ENCODE results near the gene HSPB1. TPM values are rescaled to one million over a fixed set of nuclear protein-coding genes. Genes with fewer than 3 reads are reported as not detected.

The HSPB1 gene
- total and polyA plus RNA-seq, 2 of the 13 experiments (the other 11 are each of a cell fraction or from before 2014, with no cell fraction given): 21.0 to 38.6 TPM

DNA sequence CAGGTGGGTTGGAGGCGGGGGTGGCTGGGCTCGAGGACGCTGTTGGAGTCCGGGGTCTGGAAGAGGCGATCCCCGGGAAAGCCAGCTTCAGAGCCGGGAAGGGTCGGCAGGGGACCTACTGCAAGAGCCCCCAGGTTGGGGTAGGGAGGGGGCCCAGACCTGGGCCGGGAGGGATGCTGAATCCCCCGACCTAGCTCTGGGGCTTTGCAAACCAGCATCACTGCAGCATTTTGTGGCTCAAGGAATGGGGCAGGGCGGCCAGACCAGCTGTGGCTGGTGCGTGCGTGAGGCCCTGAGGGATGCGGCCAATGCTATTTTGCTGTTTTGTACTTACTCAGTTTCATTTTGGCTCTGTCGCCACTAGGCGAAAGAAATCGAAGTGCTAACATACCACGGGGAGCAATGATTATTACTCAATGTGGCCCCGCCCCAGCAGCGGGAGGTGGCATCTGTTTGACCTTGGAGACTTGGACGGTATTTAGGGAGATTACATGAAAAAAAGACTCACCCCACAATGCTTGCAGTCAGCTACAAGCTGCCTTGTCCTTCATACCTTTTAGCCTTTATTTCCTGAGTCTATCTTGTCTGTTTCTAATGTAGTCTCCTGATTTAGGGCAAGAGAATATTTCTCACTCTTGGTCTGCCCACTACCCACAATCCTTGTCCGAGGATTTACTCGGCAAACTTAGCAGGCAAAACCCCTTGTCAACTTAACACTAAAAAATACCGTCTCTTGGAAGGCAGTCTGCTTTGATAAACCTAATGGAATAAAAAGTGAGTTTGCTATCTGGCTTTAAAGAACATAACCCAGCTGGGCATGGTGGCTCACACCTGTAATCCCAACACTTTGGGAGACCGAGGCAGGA is 16.2 kb downstream of the HSPB1 start (continued):
- TF ChIP-seq, protein P1, sequence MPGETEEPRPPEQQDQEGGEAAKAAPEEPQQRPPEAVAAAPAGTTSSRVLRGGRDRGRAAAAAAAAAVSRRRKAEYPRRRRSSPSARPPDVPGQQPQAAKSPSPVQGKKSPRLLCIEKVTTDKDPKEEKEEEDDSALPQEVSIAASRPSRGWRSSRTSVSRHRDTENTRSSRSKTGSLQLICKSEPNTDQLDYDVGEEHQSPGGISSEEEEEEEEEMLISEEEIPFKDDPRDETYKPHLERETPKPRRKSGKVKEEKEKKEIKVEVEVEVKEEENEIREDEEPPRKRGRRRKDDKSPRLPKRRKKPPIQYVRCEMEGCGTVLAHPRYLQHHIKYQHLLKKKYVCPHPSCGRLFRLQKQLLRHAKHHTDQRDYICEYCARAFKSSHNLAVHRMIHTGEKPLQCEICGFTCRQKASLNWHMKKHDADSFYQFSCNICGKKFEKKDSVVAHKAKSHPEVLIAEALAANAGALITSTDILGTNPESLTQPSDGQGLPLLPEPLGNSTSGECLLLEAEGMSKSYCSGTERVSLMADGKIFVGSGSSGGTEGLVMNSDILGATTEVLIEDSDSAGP (CRISPR knock-in tag; IDR thresholded peaks at IDR 0.05; ENCODE audit: borderline replicate concordance): peak; percentile 48; the same call in 1 of the 2 replicates
- 0 out of 2 replicates have a peak, but pooled peaks have one; percentile 23 for TF ChIP-seq ZNF598 (CRISPR knock-in tag; IDR thresholded peaks at IDR 0.05; ENCODE audit: borderline replicate concordance)
- TF ChIP-seq EP300 (IDR thresholded peaks at IDR 0.05; ENCODE audit: low read depth in 2 of 2, low read length in 2 of 2): 0 out of 4 replicates have a peak, but pooled peaks of 1 of the 2 experiments have one; percentile 42
- TF ChIP-seq EP300 (CRISPR knock-in tag; IDR thresholded peaks at IDR 0.05; ENCODE audit: borderline replicate concordance): no peak
- TF ChIP-seq, protein P2, sequence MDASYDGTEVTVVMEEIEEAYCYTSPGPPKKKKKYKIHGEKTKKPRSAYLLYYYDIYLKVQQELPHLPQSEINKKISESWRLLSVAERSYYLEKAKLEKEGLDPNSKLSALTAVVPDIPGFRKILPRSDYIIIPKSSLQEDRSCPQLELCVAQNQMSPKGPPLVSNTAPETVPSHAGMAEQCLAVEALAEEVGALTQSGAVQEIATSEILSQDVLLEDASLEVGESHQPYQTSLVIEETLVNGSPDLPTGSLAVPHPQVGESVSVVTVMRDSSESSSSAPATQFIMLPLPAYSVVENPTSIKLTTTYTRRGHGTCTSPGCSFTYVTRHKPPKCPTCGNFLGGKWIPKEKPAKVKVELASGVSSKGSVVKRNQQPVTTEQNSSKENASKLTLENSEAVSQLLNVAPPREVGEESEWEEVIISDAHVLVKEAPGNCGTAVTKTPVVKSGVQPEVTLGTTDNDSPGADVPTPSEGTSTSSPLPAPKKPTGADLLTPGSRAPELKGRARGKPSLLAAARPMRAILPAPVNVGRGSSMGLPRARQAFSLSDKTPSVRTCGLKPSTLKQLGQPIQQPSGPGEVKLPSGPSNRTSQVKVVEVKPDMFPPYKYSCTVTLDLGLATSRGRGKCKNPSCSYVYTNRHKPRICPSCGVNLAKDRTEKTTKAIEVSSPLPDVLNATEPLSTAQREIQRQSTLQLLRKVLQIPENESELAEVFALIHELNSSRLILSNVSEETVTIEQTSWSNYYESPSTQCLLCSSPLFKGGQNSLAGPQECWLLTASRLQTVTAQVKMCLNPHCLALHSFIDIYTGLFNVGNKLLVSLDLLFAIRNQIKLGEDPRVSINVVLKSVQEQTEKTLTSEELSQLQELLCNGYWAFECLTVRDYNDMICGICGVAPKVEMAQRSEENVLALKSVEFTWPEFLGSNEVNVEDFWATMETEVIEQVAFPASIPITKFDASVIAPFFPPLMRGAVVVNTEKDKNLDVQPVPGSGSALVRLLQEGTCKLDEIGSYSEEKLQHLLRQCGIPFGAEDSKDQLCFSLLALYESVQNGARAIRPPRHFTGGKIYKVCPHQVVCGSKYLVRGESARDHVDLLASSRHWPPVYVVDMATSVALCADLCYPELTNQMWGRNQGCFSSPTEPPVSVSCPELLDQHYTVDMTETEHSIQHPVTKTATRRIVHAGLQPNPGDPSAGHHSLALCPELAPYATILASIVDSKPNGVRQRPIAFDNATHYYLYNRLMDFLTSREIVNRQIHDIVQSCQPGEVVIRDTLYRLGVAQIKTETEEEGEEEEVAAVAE (CRISPR knock-in tag; IDR thresholded peaks at IDR 0.05; ENCODE audit: borderline replicate concordance): no peak
- peak; percentile 9; the same call in 1 of the 2 replicates for TF ChIP-seq ARNT2 (CRISPR knock-in tag; IDR thresholded peaks at IDR 0.05; ENCODE audit: low read depth)
- 0 out of 2 replicates have a peak, but pooled peaks have one; percentile 15 for TF ChIP-seq MAZ (IDR thresholded peaks at IDR 0.05; ENCODE audit: borderline replicate concordance, low read depth, low read length)
- no peak; the same call in 1 of the 2 replicates for TF ChIP-seq MAZ (CRISPR knock-in tag; IDR thresholded peaks at IDR 0.05; ENCODE audit: low read depth)
- peak; percentile 7 for TF ChIP-seq FOXO1 (CRISPR knock-in tag; IDR thresholded peaks at IDR 0.05)
- peak; percentile 25 for TF ChIP-seq ETV5 (CRISPR knock-in tag; IDR thresholded peaks at IDR 0.05; ENCODE audit: borderline replicate concordance)
- TF ChIP-seq ZNF776 (CRISPR knock-in tag; IDR thresholded peaks at IDR 0.05): peak; percentile 22; the same call in 1 of the 2 replicates
- no peak for TF ChIP-seq PRPF4 (IDR thresholded peaks at IDR 0.05; ENCODE audit: low read depth, low read length, poor library complexity, severe bottlenecking)
- TF ChIP-seq MXD4 (CRISPR knock-in tag; IDR thresholded peaks at IDR 0.05): no peak
- TF ChIP-seq THYN1 (CRISPR knock-in tag; IDR thresholded peaks at IDR 0.05; ENCODE audit: borderline replicate concordance, low read depth): no peak
- 0 out of 2 replicates have a peak, but pooled peaks have one; percentile 4 for TF ChIP-seq PHF21A (CRISPR knock-in tag; IDR thresholded peaks at IDR 0.05)
- TF ChIP-seq, protein P3, sequence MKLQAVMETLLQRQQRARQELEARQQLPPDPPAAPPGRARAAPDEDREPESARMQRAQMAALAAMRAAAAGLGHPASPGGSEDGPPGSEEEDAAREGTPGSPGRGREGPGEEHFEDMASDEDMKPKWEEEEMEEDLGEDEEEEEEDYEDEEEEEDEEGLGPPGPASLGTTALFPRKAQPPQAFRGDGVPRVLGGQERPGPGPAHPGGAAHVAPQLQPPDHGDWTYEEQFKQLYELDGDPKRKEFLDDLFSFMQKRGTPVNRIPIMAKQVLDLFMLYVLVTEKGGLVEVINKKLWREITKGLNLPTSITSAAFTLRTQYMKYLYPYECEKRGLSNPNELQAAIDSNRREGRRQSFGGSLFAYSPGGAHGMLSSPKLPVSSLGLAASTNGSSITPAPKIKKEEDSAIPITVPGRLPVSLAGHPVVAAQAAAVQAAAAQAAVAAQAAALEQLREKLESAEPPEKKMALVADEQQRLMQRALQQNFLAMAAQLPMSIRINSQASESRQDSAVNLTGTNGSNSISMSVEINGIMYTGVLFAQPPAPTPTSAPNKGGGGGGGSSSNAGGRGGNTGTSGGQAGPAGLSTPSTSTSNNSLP (IDR thresholded peaks at IDR 0.05; ENCODE audit: low read depth, low read length): peak; percentile 77
- 0 out of 2 replicates have a peak, but pooled peaks have one; percentile 11 for TF ChIP-seq ZNF121 (CRISPR knock-in tag; IDR thresholded peaks at IDR 0.05)
- TF ChIP-seq ZNF777 (CRISPR knock-in tag; IDR thresholded peaks at IDR 0.05): peak; percentile 81
- no peak for TF ChIP-seq HOXA7 (CRISPR knock-in tag; IDR thresholded peaks at IDR 0.05)
- TF ChIP-seq GATAD2A (CRISPR knock-in tag; IDR thresholded peaks at IDR 0.05): peak; percentile 62; the same call in 1 of the 2 replicates
- peak; percentile 29; the same call in 1 of the 2 replicates for TF ChIP-seq ZNF564 (CRISPR knock-in tag; IDR thresholded peaks at IDR 0.05)

Measured in HepG2 (cell line).